Stimulated activated CD8-positive, alpha-beta memory T cell treated with anti-CD3 and anti-CD28 coated beads, Interleukin-12 subunit alpha, Interleukin-12 subunit beta, amount 100 ng/mL, for 1 hour (primary cell): ENCODE data around the gene GATA2.

Source experiments
- DNase-seq: peaks from one replicate; pipeline ENCODE4 v3.0.0-alpha.2; 2020; ENCODE audit warnings: low read depth

Gene GATA2

GRCh38 chr3:128455786-128456748, 36.9 kb downstream of the GATA2 start:
- no peak for DNase-seq

GRCh38 chr3:128455116-128455515, 37.9 kb downstream of the GATA2 start:
- DNase-seq, result no peak

- DNase-seq, result no peak
These were observed 38.7 kb downstream of the GATA2 start for GRCh38 chr3:128454310-128454618.

GRCh38 chr3:128453501-128454309, 39.3 kb downstream of the GATA2 start:
- DNase-seq, result no peak

- DNase-seq, result no peak
These were observed 40.2 kb downstream of the GATA2 start for GRCh38 chr3:128452678-128453275.

GRCh38 chr3:128452120-128452519, 40.9 kb downstream of the GATA2 start:
- no peak for DNase-seq

- DNase-seq, result no peak
These were observed 43.8 kb downstream of the GATA2 start for GRCh38 chr3:128449111-128449638.

GRCh38 chr3:128448491-128448890, 44.5 kb downstream of the GATA2 start:
- no peak for DNase-seq

- no peak for DNase-seq
These were observed 45.4 kb downstream of the GATA2 start for GRCh38 chr3:128447561-128448013.

GRCh38 chr3:128446821-128447220, 46.2 kb downstream of the GATA2 start:
- no peak for DNase-seq

GRCh38 chr3:128445357-128445756, 47.6 kb downstream of the GATA2 start:
- DNase-seq, result no peak

- no peak for DNase-seq
These were observed 49.2 kb downstream of the GATA2 start for GRCh38 chr3:128443771-128444170.

- no peak for DNase-seq
These were observed 50.1 kb downstream of the GATA2 start for GRCh38 chr3:128442949-128443348.

GRCh38 chr3:128442070-128442469, 50.9 kb downstream of the GATA2 start:
- no peak for DNase-seq

- no peak for DNase-seq
These were observed 53.8 kb downstream of the GATA2 start for GRCh38 chr3:128439226-128439625.

- DNase-seq, result no peak
These were observed 54.4 kb downstream of the GATA2 start for GRCh38 chr3:128438488-128439072.

GRCh38 chr3:128436214-128436613, 56.8 kb downstream of the GATA2 start:
- DNase-seq, result no peak

- DNase-seq, result no peak
These were observed 57.4 kb downstream of the GATA2 start for GRCh38 chr3:128435561-128435960.

- DNase-seq, result no peak
These were observed 57.9 kb downstream of the GATA2 start for GRCh38 chr3:128435058-128435457.

GRCh38 chr3:128434524-128434923, 58.5 kb downstream of the GATA2 start:
- no peak for DNase-seq

- no peak for DNase-seq
These were observed 59.2 kb downstream of the GATA2 start for GRCh38 chr3:128433837-128434165.
